ENCODE measurements around the gene TBC1D14. TPM values are rescaled to one million over a fixed set of nuclear protein-coding genes. Genes with fewer than 3 reads are reported as not detected.

TBC1D14 gene
- total and polyA plus RNA-seq, 2 of the 8 experiments (the other 6 are each of a cell fraction or from before 2014, with no cell fraction given): 45.6 to 48.2 TPM

DNA sequence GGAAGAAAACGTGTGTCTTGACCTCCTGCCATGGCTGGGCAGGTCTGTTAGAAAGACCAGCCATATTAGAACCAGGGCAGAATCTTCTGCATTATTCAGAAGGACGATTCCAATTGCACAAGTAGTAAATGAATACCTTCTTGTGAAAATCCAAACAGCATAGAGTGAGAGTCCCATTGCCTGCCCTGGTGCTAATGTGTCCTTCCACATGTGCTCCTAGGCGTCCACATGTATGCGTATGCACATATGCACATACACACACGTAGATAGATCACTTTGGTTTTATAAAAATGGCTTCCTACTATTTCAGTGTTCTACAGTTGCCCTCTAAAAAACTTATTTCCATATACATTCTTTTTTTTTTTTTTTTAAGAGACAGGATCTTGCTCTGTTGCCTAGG, 168.4 kb downstream of the TBC1D14 start:
- FAIRE-seq (no peak), DNase-seq (ENCODE audit: low read depth in 1 of 2, low spot score in 2 of 2) (no peak)
- H3K79me2 ChIP-seq (ENCODE audit: control insufficient read depth in 1 of 2, insufficient read depth in 2 of 2, low read length in 2 of 2): no peaks in the 10 kb centered on the region
- no peak overlapping the region for H3K4me2 ChIP-seq (ENCODE audit: insufficient read depth in 1 of 2, low read depth in 2 of 2, low read length in 2 of 2)
- H3K23ac ChIP-seq (ENCODE audit: insufficient read length): no peak overlapping the region
- H4K91ac ChIP-seq (replicated peaks; ENCODE audit: insufficient read length, low read length): no peak overlapping the region
- H2AK5ac ChIP-seq (ENCODE audit: low read depth, low read length): no peak overlapping the region
- TF ChIP-seq SIN3A (conservative IDR thresholded peaks at IDR 0.05 in 1 of 2, IDR thresholded peaks at IDR 0.05 in 1 of 2; ENCODE audit: low read depth in 1 of 2, low read length in 2 of 2) (no peak), NRF1 (IDR thresholded peaks at IDR 0.05; ENCODE audit: low read depth, low read length) (no peak), RAD21 (IDR thresholded peaks at IDR 0.05 in 1 of 2, conservative IDR thresholded peaks at IDR 0.05 in 1 of 2; ENCODE audit: low read depth in 2 of 2, low read length in 2 of 2) (no peak), CHD1 (IDR thresholded peaks at IDR 0.05; ENCODE audit: low read depth, low read length) (no peak), HDAC2 (IDR thresholded peaks at IDR 0.05; ENCODE audit: borderline replicate concordance in 1 of 2, low read depth in 2 of 2, low read length in 2 of 2) (no peak), MAFK (IDR thresholded peaks at IDR 0.05; ENCODE audit: low read depth, low read length) (no peak), KDM1A (IDR thresholded peaks at IDR 0.05; ENCODE audit: borderline replicate concordance, low read length) (no peak), RXRA (IDR thresholded peaks at IDR 0.05; ENCODE audit: insufficient read depth, low read depth, low read length) (no peak), RFX5 (IDR thresholded peaks at IDR 0.05; ENCODE audit: borderline replicate concordance, low read depth, low read length) (no peak), RBBP5 (IDR thresholded peaks at IDR 0.05; ENCODE audit: borderline replicate concordance, low read depth, low read length) (no peak), RNF2 (IDR thresholded peaks at IDR 0.05; ENCODE audit: borderline replicate concordance, low read depth, low read length, missing control alignments, poor library complexity, severe bottlenecking) (no peak)
- TF ChIP-seq, protein P1, sequence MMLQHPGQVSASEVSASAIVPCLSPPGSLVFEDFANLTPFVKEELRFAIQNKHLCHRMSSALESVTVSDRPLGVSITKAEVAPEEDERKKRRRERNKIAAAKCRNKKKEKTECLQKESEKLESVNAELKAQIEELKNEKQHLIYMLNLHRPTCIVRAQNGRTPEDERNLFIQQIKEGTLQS (IDR thresholded peaks at IDR 0.05; ENCODE audit: insufficient read depth, low read depth, low read length): no peak
- 80% methylated on average over 5 of the region's 5 CpGs; no CpG with 5 or more reads in 1 of the 2 experiments for WGBS, 2 experiments (ENCODE audit: extremely low coverage in 1 of 2, insufficient coverage in 1 of 2, insufficient read length in 1 of 2, insufficient replicate concordance in 2 of 2, low coverage in 1 of 2, low lambda C conversion rate in 2 of 2, missing lambda C conversion rate in 1 of 2)
- no peak overlapping the region for H2BK20ac ChIP-seq (ENCODE audit: low read length)
- H3K56ac ChIP-seq (replicated peaks; ENCODE audit: insufficient read length, low read depth, low read length): no peak overlapping the region
- no peak overlapping the region for H3K14ac ChIP-seq (ENCODE audit: insufficient read length)
- H4K5ac ChIP-seq (ENCODE audit: insufficient read length, low read depth, low read length): no peak overlapping the region
- no peak overlapping the region for H2BK15ac ChIP-seq (ENCODE audit: low read length)
- no peaks in the 10 kb centered on the region for H4K20me1 ChIP-seq (replicated peaks in 1 of 2; ENCODE audit: control insufficient read depth in 1 of 2, insufficient read depth in 2 of 2, low read length in 2 of 2)
- H3K18ac ChIP-seq (ENCODE audit: extremely low read depth, low read length): no peak overlapping the region
- CTCF ChIA-PET (ENCODE audit: partially characterized antibody): interaction anchor here (1.4 to 1.8 kb wide), 2 partner anchors 8 to 24 kb away, joined by 3 to 4 read pairs; no protein-coding TSS in a partner anchor
- H3K9me3 ChIP-seq (ENCODE audit: insufficient read depth in 2 of 2, low read depth in 1 of 2, low read length in 1 of 2): no peaks in the 10 kb centered on the region
- H2BK12ac ChIP-seq (ENCODE audit: low read depth, low read length): no peak overlapping the region
- no peak overlapping the region for H3K4me3 ChIP-seq (ENCODE audit: extremely low read depth in 1 of 4, insufficient read depth in 2 of 4, low read depth in 3 of 4, low read length in 4 of 4)
- no peak overlapping the region for H3K9ac ChIP-seq (replicated peaks in 1 of 4; ENCODE audit: extremely low read depth in 1 of 4, low read depth in 3 of 4, low read length in 3 of 4)
- H3K23me2 ChIP-seq (ENCODE audit: low read depth, low read length): no peaks in the 10 kb centered on the region
- H2BK120ac ChIP-seq (replicated peaks; ENCODE audit: low read depth, low read length): no peak overlapping the region
- H4K8ac ChIP-seq (ENCODE audit: extremely low read depth, insufficient read depth, low read length): no peak overlapping the region
- no peak overlapping the region for H3K4ac ChIP-seq (replicated peaks; ENCODE audit: insufficient read length, low read depth, low read length)
- H3K27ac ChIP-seq (ENCODE audit: low read depth, low read length): no peak overlapping the region
- H2BK5ac ChIP-seq (ENCODE audit: low read depth, low read length): no peak overlapping the region
- no peaks in the 10 kb centered on the region for H3K79me1 ChIP-seq (ENCODE audit: low read depth, low read length)
- peaks cover 0 to 6% (median 0%) of the 10 kb centered on the region in 4 experiments; a peak in 1 of 7 replicates for H3K27me3 ChIP-seq (replicated peaks in 1 of 4; ENCODE audit: control insufficient read depth in 3 of 4, extremely low read depth in 1 of 4, insufficient read depth in 3 of 4, low read length in 3 of 4)
- no peaks in the 10 kb centered on the region for H3K36me3 ChIP-seq (ENCODE audit: control insufficient read depth in 2 of 4, insufficient read depth in 4 of 4, low read length in 3 of 4)
- H2AFZ ChIP-seq (ENCODE audit: low read length): no peak overlapping the region
- H3K4me1 ChIP-seq (replicated peaks in 1 of 4; ENCODE audit: control insufficient read depth in 3 of 4, insufficient read depth in 4 of 4, low read length in 3 of 4): 0 out of 7 replicates have a peak, but pooled peaks cover 0 to 2% (median 0%) of the 10 kb centered on the region in 4 experiments
- POLR2A ChIA-PET (ENCODE audit: partially characterized antibody): interaction anchor here (1.1 kb wide), 1 partner anchor 13 kb away, joined by 3 read pairs; no protein-coding TSS in a partner anchor
